Calu3 (cell line): ENCODE measurements around the gene TMEM185A. TPM values are rescaled to one million over a fixed set of nuclear protein-coding genes. Genes with fewer than 3 reads are reported as not detected.

Experiments
- total RNA-seq: library from RNA; stranded (reverse); gene quantifications from 2 replicates; pipeline ENCODE4 v1.2.3, GENCODE V29; 2022

Gene TMEM185A
- total RNA-seq, 1 experiment from 2014 or later: 33.9 TPM

Other genes with a start within 250 kb of the TMEM185A start
- 84.4 and 85.7 TPM in 2 replicates for gene IDS, start 126.5 kb downstream of the TMEM185A start, total RNA-seq
- gene EOLA1, start 90.8 kb downstream of the TMEM185A start, total RNA-seq: 17.8 and 24.9 TPM in 2 replicates
- gene HSFX3, start 81.9 kb downstream of the TMEM185A start, total RNA-seq: not detected in 2 replicates
- gene MAGEA9B, start 44.3 kb downstream of the TMEM185A start, total RNA-seq: not detected in 2 replicates
- gene HSFX2, start 36.5 kb downstream of the TMEM185A start, total RNA-seq: 0.76 and 2.1 TPM in 2 replicates
- gene MAGEA11, start 80.3 kb upstream of the TMEM185A start, total RNA-seq: not detected in 2 replicates
- gene HSFX1, start 142.3 kb upstream of the TMEM185A start, total RNA-seq: 1.3 and 3.4 TPM in 2 replicates
- gene MAGEA9, start 150.1 kb upstream of the TMEM185A start, total RNA-seq: not detected in 2 replicates
- gene MAGEA8, start 249.4 kb upstream of the TMEM185A start, total RNA-seq: not detected in 2 replicates